Glomerular visceral epithelial cell (primary cell): ENCODE measurements around the gene LIN7C.
A peak's percentile ranks its signal among the peaks of the same experiment; 100 is the strongest.

Experiments
- DNase-seq: peaks from one replicate; pipeline ENCODE4 v3.0.0-alpha.2; 2016; ENCODE audit errors: extremely low spot score

LIN7C gene

DNA sequence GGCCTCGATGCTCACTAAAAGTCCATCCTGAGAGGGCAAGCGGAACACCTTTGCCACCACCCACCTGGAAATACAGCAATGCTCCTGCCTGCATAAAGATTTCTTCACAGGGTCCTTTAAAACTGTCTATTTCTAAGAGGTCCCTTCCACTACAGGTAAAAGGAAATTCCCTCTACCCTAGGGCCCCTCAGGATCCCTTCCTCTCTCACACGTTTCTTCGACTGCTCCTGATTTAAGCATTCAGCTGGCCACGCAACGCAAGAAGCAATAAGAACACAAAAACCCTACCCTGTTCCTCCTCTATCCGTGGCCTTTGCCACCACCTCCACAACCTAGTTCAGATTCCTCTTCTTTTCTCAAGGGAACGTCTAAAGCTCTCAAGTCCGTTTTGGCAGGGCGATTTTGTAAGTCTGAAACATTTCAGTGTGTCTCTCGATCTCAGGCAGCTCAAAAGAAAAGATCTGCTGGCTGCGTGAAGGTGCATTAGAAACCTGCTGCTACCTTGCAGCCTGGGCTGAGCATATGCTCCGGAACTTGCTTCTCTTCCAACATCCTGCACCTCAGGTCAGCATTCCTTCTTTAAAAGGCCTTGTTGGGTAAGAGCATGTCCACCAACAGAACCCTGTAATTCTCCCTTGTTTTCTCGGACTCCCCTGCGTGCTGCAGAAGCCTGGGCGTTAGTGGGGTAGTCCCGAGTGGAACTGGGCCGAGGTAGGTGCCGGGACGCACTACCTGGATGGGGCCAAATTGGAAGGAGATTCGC, 35.6 kb downstream of the LIN7C start:
- DNase-seq, result peak; percentile 23

GRCh38 chr11:27470166-27470565, 36.4 kb downstream of the LIN7C start:
- DNase-seq, result no peak

- DNase-seq, result no peak
Observed at GRCh38 chr11:27468995-27469695, 37.4 kb downstream of the LIN7C start.

GRCh38 chr11:27468209-27468994, 38.2 kb downstream of the LIN7C start:
- DNase-seq, result peak; percentile 86

DNA sequence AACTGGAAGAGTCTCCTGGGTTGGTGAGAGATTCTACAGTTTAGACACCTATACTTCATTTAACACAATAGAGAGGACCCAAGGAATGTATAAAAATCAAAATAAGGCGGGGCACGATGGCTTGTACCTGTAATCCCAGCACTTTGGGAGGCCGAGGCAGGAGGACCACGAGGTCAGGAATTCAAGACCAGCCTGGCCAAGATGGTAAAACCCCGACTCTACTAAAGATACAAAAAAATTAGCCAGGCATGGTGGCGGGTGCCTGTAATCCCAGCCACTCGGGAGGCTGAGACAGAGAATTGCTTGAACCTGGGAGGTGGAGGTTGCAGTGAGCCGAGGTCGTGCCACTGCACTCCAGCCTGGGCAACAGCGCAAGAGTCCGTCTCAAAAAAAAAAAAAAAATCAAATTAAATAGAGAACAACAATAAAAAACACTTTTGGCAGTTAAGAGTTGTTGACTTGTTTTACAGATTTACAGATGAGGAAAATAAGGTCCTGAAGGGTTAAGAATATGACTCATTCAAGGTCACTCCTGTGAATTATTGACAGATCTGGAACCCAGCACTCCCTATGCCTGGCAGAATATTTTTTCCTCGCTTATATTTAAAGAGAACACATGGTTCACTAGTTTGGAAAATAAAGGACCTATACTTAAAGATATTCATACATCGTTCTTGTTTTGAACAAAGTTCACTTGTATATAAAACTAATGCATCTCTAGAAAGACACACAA, 39.2 kb downstream of the LIN7C start:
- peak; percentile 43 for DNase-seq

- DNase-seq, result no peak
Observed at GRCh38 chr11:27466363-27466762, 40.2 kb downstream of the LIN7C start.

GRCh38 chr11:27465629-27466028, 40.9 kb downstream of the LIN7C start:
- no peak for DNase-seq

GRCh38 chr11:27464909-27465308, 41.7 kb downstream of the LIN7C start:
- DNase-seq, result no peak

- peak; percentile 57 for DNase-seq
Observed at GRCh38 chr11:27464289-27464696, 42.3 kb downstream of the LIN7C start.

- peak; percentile 32 for DNase-seq
Observed at GRCh38 chr11:27462543-27462942, 44.0 kb downstream of the LIN7C start.

DNA sequence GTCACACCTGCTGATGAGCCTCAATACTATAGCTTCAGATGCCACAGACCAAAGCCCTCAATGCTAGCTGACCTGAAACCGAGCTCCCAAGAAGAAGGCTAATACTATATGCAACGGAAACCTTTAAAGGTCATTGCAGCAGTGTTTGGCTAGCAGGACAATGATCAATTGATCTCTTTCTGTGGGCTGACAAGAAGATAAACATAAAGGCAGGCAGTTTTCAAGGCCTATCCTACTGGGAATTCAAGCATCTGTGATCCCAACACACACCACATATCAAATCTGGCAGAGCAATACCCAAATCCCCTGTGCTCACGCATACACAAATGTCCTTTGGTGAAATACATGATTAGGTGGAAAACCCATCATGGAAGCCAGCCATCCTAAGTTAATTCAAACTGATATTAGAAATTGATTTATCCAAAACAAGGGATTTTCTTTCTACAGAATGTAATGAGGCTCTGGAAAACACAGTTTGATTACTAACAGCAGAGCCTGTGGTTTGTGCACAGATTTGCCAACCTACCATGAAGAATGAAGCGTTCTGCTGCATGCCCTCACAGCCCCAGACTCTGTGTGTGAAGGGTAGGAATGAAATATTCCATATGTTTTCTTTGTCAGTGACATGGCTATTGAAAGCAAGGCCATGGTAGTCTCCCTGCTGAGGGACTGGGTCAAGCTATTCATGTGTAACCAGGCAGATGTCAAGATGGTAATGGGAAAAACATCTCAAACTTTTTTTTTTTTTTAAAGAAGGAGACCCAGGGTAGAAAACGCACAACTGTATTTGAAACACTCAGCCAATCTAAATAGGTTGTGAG, 46.2 kb downstream of the LIN7C start:
- peak; percentile 31 for DNase-seq

DNA sequence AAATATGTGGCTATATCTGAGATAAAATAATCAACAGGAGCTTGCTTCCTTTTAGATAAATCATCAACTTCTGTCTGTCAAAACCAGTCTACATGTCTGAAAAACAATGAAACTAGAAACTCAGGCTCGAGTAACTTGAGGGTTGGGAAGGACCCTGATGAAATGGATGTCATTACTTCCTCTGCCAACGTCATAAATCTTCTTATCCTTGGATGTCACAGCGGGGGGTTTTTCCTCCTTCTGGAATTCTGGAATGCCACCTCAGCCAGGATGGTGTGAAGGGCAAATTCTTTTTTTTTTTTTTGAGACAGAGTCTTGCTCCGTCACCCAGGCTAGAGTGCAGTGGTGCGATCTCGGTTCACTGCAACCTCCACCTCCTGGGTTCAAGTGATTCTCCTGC, 47.4 kb downstream of the LIN7C start:
- DNase-seq, result peak; percentile 38

- DNase-seq, result no peak
Observed at GRCh38 chr11:27458182-27458581, 48.4 kb downstream of the LIN7C start.

DNA sequence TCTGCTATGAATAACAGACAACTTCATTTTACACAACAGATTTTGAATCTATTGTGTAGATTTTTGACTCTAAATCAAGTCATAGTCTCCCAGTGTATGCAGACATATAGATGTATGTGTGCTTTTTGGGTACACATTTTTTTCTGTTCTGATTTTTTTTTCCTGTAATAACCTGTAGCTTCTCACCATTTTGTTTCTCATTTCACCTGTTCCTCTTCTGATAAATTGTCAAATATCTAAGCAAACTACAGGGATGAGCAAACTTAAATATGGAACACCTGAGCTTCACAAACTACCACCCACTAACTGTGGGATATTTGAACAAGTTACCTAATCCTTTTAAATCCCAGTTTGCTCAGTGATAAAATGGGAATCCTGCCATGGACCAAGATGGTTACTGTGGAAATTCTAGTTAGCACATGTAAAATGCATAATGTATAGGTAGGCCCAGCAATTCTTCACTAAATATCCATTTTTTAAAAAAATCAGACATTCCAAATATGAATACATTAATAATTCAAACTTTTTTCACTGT, 49.7 kb downstream of the LIN7C start:
- no peak for DNase-seq

DNA sequence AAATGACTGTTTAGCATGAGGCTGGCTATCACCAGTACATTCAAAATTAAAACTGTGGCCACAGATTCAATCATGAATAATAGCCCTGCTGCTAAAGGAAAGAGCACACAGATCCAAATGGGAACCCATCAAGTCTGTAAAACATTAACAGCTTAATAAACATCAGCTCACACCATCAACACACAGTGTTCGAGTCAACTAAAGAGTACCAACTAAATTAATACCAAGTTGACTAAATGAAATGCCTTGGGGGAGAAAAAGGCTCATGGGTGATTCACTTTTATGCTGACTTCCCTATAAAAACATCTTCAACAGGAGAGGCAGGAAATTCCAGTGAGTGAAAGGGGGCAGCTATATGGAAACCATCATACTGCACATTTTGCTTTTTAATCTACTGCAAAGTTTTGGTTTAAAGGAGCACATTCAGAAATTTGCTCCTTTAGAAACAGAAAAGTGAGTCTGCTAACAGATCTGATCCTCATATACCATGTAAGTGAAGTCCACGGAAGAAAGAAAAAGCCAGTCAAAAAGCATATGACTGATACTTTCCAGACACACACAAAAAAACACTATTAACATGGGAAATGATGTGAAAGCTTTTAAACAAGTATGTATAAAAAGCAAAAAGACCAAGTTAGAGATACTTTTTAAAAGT, 50.3 kb downstream of the LIN7C start:
- DNase-seq, result peak; percentile 53

DNA sequence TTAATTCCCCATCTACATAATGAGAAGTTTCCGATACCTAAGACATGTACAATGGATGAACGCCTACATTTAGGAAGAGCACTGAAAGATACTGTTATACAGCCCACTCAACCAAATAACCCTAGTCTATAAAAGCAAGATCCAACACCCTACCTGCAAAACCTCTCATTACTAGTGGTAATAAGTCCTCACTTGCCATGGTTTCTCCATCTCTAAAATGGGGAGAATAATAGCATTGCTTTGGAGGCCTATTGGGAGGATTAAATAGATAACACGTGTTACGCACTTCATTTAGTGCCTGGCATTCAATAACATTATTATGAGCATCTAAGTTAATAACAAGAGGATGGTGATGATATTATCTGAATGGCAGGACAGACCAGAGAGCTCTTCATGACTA, 50.9 kb downstream of the LIN7C start:
- DNase-seq, result no peak

DNA sequence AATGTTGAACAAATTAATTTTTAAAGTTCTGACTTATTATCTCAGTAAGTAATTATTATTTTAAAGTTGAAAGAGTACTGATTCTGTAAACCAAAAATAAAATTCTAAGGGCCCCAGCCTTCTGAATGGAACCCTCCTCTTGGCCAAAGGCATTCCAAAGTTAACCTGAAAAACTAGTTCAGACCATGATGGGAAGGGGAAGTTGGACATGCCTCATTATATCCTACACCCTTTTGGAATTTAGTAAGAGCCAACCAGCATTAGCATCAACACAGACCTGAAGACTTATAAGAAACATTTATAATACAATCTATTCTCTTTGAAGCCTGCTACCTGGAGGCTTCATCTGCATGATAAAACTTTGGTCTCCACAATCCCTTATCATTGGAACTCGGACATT, 52.9 kb downstream of the LIN7C start:
- DNase-seq, result no peak

GRCh38 chr11:27452147-27452546, 54.4 kb downstream of the LIN7C start:
- DNase-seq, result no peak

DNA sequence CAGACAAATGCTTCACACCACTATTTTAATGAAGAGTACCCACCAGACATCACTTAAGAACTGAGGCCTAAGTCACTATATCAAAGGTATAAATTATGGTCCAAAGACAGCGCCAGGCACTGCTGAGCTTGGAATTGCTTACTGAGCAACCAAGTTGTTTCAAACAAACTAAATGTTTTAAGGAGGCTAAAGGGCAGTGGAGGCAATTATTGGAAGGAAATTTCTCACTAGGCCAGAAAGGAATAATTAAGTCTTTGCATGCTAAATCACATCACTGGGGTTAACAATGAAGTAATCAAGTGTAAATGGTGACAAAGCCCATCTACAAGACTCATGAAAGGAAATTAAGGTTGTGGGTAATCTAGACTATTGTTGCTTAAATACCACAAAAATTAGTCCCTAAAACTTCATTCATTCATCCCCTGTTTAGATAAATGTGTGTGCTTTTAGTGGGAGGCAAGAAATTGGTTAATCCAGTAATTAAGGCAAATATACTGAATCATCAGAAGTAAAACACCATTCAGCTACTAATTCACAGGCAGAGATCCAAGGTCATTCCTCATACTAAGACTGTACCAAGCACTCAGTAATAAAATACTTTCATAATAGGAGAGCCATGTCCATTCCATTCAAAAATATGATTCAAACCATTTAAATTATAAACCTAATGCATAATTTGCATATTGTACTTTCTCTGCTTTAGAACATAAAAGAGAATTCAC, 55.2 kb downstream of the LIN7C start:
- no peak for DNase-seq

DNA sequence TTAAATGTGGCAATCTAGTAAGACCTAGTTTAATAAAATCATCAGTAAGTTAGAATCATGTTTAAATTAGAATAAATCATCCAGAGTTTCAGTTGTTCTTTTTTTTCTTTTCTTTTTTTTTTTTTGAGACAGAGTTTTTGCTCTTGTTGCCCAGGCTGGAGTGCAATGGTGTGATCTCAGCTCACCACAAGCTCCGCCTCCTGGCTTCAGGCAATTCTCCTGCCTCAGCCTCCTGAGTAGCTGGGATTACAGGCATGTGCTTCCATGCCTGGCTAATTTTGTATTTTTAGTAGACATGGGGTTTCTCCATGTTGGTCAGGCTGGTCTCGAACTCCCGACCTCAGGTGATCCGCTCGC, 58.4 kb downstream of the LIN7C start:
- peak; percentile 30 for DNase-seq
